PC-3 (cell line): ENCODE results near the gene COX6B1. TPM values are rescaled to one million over a fixed set of nuclear protein-coding genes. Genes with fewer than 3 reads are reported as not detected.

Source experiments
- ATAC-seq: fragments of 200-7000 bp; cut with Tn5 transposase; 2 replicates; pipeline ENCODE4 v1.9.1; 2020; ENCODE audit warnings: mild to moderate bottlenecking, moderate library complexity
- BruUV-seq: library from RNA; stranded (reverse); fragments of 400-500 nt; replicated peaks from 2 replicates; lab custom pipeline; 2021; lab: Mats Ljungman, UMichigan
- CTCF ChIA-PET: fragments of 300-600 bp; sonication (Branson Sonifier 250); formaldehyde crosslinking; loops from one replicate; lab custom pipeline; 2022; ENCODE audit warnings: antibody characterized with exemption; lab: Charles Lee
- POLR2A ChIA-PET: fragments of 300-600 bp; sonication (Branson Sonifier 250); formaldehyde crosslinking; loops from one replicate; lab custom pipeline; 2022; ENCODE audit warnings: antibody characterized with exemption; ENCODE audit not compliant: unreplicated experiment; lab: Charles Lee
- DNase-seq: peaks from one replicate; pipeline ENCODE4 v3.0.0-alpha.2; 2015
- H2AFZ ChIP-seq: fragments of 300-600 bp; sonication (generic); 2 replicates; pipeline ENCODE4 v1.6.0; 2016; ENCODE audit warnings: antibody characterized with exemption, low read length
- H3F3A ChIP-seq: fragments of 300-600 bp; sonication (generic); one replicate; pipeline ENCODE4 v1.6.0; 2017; ENCODE audit warnings: antibody characterized with exemption, low read length, control low read depth, mild to moderate bottlenecking; ENCODE audit not compliant: unreplicated experiment
- H3K27ac ChIP-seq: fragments of 300-600 bp; sonication (generic); 2 replicates; pipeline ENCODE4 v1.5.1; 2016; ENCODE audit warnings: mild to moderate bottlenecking, low read length
- H3K27me3 ChIP-seq: fragments of 300-600 bp; sonication (generic); 2 replicates; pipeline ENCODE4 v1.6.1; 2016; ENCODE audit warnings: low read length, mixed read lengths
- H3K36me3 ChIP-seq: fragments of 300-600 bp; sonication (generic); 2 replicates; pipeline ENCODE4 v1.6.1; 2016; ENCODE audit warnings: low read depth, mixed run types, low read length, mixed read lengths
- H3K4me1 ChIP-seq: fragments of 300-600 bp; sonication (generic); 2 replicates; pipeline ENCODE4 v1.5.1; 2016; ENCODE audit warnings: low read length; ENCODE audit not compliant: insufficient read depth
- H3K4me2 ChIP-seq: fragments of 300-600 bp; sonication (generic); 2 replicates; pipeline ENCODE4 v1.6.0; 2016; ENCODE audit warnings: low read length
- H3K4me3 ChIP-seq: fragments of 300-600 bp; sonication (generic); 2 replicates; pipeline ENCODE4 v1.5.1; 2016; ENCODE audit warnings: mild to moderate bottlenecking, low read length, mixed read lengths
- H3K79me2 ChIP-seq: fragments of 300-600 bp; sonication (generic); 2 replicates; pipeline ENCODE4 v1.6.1; 2017; ENCODE audit warnings: low read length, mixed read lengths
- H3K9ac ChIP-seq: fragments of 300-600 bp; sonication (generic); 2 replicates; pipeline ENCODE4 v1.6.0; 2016; ENCODE audit warnings: mild to moderate bottlenecking, low read length
- H3K9me2 ChIP-seq: fragments of 300-600 bp; sonication (generic); replicated peaks from 2 replicates; pipeline ENCODE4 v1.6.1; 2016; ENCODE audit warnings: mixed run types, low read length, mixed read lengths
- H3K9me3 ChIP-seq: fragments of 300-600 bp; sonication (generic); 2 replicates; pipeline ENCODE4 v1.6.1; 2016; ENCODE audit warnings: low read length, mixed read lengths
- H4K20me1 ChIP-seq: fragments of 300-600 bp; sonication (generic); 2 replicates; pipeline ENCODE4 v1.6.1; 2016; ENCODE audit warnings: low read length, mixed read lengths
- EZH2 ChIP-seq: fragments of 300-600 bp; sonication (generic); IDR thresholded peaks from one replicate; pipeline ENCODE4 v1.6.1; 2017; ENCODE audit warnings: antibody characterized with exemption, mild to moderate bottlenecking, low read length; ENCODE audit not compliant: unreplicated experiment
- EZH2phosphoT487 ChIP-seq: fragments of 300-600 bp; sonication (generic); IDR thresholded peaks from 2 replicates; pipeline ENCODE4 v1.6.1; 2018; ENCODE audit warnings: mild to moderate bottlenecking, antibody characterized with exemption, low read length, borderline replicate concordance
- intact Hi-C: fragments of 100-400 bp; cut with micrococcal nuclease; formaldehyde crosslinking; loops from 2 replicates; pipeline ENCODE4 v1.9.0; 2023
- total RNA-seq: library from RNA; depleted of rRNA; stranded (reverse); fragments of >200 nt; gene quantifications from 2 replicates; pipeline ENCODE4 v1.2.3, GENCODE V29; 2014
- TF ChIP-seq, protein P1 (sequence below): fragments of 300-600 bp; sonication (generic); conservative IDR thresholded peaks from 2 replicates; pipeline ENCODE4 v1.5.1; 2017; ENCODE audit warnings: antibody characterized with exemption, low read depth, mild to moderate bottlenecking, low read length

COX6B1 gene
- total RNA-seq, 1 experiment from 2014 or later = 563 TPM

DNA sequence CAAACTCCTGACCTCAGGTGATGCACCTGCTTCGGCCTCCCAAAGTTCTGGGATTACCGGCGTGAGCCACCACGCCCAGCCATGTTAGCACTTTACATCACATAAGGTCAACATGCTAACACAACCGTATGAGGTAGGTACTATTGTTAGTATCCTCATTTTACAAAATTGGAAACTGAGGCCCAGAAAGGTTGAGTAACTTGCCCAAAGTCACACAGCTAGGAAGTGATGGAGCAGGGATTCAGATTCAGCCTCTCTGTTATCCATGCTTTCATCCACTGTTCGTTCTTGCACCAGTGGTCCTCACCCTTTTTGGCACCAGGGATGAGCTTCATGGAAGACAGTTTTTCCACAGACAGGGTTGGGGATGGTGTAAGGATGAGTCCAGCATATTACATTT lies 8.6 kb downstream of the COX6B1 start:
- H4K20me1 ChIP-seq = no peaks in the 10 kb centered on the region
- no peak overlapping the region for H2AFZ ChIP-seq
- H3K79me2 ChIP-seq = no peaks in the 10 kb centered on the region
- no peaks in the 10 kb centered on the region for H3K9me2 ChIP-seq
- H3K4me3 ChIP-seq = no peak overlapping the region
- no peak for DNase-seq
- H3K36me3 ChIP-seq = peaks cover 8% of the 10 kb centered on the region
- H3K9ac ChIP-seq = no peak overlapping the region
- ATAC-seq = no peak
- H3K4me2 ChIP-seq = no peak overlapping the region
- no peaks in the 10 kb centered on the region for H3K9me3 ChIP-seq
- no TSS peak for BruUV-seq
- H3K4me1 ChIP-seq = no peaks in the 10 kb centered on the region
- TF ChIP-seq EZH2phosphoT487 (no peak), EZH2 (no peak)
- TF ChIP-seq, protein P1, sequence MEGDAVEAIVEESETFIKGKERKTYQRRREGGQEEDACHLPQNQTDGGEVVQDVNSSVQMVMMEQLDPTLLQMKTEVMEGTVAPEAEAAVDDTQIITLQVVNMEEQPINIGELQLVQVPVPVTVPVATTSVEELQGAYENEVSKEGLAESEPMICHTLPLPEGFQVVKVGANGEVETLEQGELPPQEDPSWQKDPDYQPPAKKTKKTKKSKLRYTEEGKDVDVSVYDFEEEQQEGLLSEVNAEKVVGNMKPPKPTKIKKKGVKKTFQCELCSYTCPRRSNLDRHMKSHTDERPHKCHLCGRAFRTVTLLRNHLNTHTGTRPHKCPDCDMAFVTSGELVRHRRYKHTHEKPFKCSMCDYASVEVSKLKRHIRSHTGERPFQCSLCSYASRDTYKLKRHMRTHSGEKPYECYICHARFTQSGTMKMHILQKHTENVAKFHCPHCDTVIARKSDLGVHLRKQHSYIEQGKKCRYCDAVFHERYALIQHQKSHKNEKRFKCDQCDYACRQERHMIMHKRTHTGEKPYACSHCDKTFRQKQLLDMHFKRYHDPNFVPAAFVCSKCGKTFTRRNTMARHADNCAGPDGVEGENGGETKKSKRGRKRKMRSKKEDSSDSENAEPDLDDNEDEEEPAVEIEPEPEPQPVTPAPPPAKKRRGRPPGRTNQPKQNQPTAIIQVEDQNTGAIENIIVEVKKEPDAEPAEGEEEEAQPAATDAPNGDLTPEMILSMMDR = no peak
- no peaks in the 10 kb centered on the region for H3K27me3 ChIP-seq
- no peaks in the 10 kb centered on the region for H3F3A ChIP-seq
- H3K27ac ChIP-seq = no peak overlapping the region
- ChIA-PET CTCF (no interaction called here), POLR2A (no interaction called here)
- intact Hi-C loops = no loop called here

DNA sequence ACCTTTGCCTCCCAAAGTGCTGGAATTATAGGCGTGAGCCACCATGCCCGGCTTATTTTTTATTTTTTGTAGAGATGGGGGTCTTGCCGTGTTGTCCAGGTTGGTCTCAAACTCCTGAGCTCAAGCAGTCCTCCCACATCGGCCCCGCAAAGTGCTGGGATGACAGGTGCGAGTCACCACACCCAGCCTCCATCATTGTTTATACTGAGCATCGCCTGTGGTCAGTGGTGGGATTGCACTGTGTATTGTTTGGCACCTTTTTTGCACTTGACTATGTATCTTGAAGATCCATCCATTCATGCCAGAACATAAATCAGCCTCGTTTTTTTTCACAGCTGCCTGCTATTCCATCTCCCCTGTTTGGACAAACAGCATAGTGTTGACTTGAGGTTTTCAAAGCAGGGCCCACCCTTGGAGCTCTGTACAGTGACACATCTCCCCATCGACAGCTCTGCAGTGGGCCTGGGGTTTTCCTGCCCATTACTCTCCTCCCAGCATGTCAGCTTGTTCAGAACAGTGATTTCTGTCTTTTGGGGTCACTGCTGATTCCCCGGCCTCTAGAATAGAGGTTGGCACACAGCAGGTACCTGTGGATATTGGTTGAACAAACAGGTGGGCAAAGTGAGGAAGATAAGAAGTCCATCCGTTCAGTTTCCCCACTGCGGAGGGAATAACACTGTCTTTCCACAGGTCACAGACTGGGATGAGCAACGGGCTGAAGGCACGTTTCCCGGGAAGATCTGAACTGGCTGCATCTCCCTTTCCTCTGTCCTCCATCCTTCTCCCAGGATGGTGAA lies 10.0 kb downstream of the COX6B1 start:
- H4K20me1 ChIP-seq = no peaks in the 10 kb centered on the region
- BruUV-seq = no TSS peak
- H3K27ac ChIP-seq = no peak overlapping the region
- no peak overlapping the region for H3K4me2 ChIP-seq
- H3K36me3 ChIP-seq = peaks cover 8% of the 10 kb centered on the region
- no peak overlapping the region for H2AFZ ChIP-seq
- intact Hi-C loops = no loop called here
- H3K27me3 ChIP-seq = no peaks in the 10 kb centered on the region
- no peaks in the 10 kb centered on the region for H3K9me3 ChIP-seq
- H3K4me3 ChIP-seq = no peak overlapping the region
- H3K79me2 ChIP-seq = no peaks in the 10 kb centered on the region
- CTCF ChIA-PET = no interaction called here
- no peak overlapping the region for H3K9ac ChIP-seq
- POLR2A ChIA-PET = no interaction called here
- DNase-seq = peak; percentile 18
- TF ChIP-seq EZH2phosphoT487 = no peak
- TF ChIP-seq EZH2 = no peak
- TF ChIP-seq, protein P1 = 0 out of 2 replicates have a peak, but pooled peaks have one; percentile 20
- no peaks in the 10 kb centered on the region for H3F3A ChIP-seq
- no peaks in the 10 kb centered on the region for H3K4me1 ChIP-seq
- no peaks in the 10 kb centered on the region for H3K9me2 ChIP-seq
- ATAC-seq = no peak

DNA sequence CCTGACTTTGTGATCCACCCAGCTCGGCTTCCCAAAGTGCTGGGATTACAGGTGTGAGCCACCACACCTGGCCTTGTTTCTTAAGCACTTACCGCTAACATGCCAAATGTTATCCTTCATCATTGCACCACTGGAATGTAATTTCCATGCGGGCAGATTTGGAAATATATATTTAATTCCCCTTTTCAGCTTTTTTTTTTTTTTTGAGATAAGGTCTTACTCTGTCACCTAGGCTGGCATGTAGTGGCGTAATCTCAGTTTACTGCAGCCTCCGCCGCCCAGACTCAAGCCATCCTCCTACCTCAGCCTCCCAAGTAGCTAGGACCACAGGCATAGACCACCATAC lies 13.8 kb downstream of the COX6B1 start:
- no peaks in the 10 kb centered on the region for H3K9me3 ChIP-seq
- no peak overlapping the region for H3K4me3 ChIP-seq
- no peak for DNase-seq
- no TSS peak for BruUV-seq
- intact Hi-C loops = no loop called here
- no peaks in the 10 kb centered on the region for H4K20me1 ChIP-seq
- TF ChIP-seq, protein P1 = no peak
- TF ChIP-seq EZH2 (no peak), EZH2phosphoT487 (no peak)
- CTCF ChIA-PET = no interaction called here
- no peak for ATAC-seq
- H3K27ac ChIP-seq = no peak overlapping the region
- H3K79me2 ChIP-seq = no peaks in the 10 kb centered on the region
- H3K36me3 ChIP-seq = peaks cover 5% of the 10 kb centered on the region
- no peaks in the 10 kb centered on the region for H3K9me2 ChIP-seq
- no peaks in the 10 kb centered on the region for H3K4me1 ChIP-seq
- no peak overlapping the region for H2AFZ ChIP-seq
- H3F3A ChIP-seq = no peaks in the 10 kb centered on the region
- no peak overlapping the region for H3K4me2 ChIP-seq
- H3K27me3 ChIP-seq = no peaks in the 10 kb centered on the region
- no peak overlapping the region for H3K9ac ChIP-seq
- POLR2A ChIA-PET = no interaction called here
